Neural crest cell (in vitro differentiated cells): ENCODE data around the gene GMPPA. TPM values are rescaled to one million over a fixed set of nuclear protein-coding genes. Genes with fewer than 3 reads are reported as not detected.

ENCODE experiments used
- DNase-seq: peaks from one replicate; pipeline ENCODE4 v3.0.0; 2021; ENCODE audit warnings: low read depth, mixed read lengths, low spot score
- H3K27ac Mint-ChIP-seq: one replicate; pipeline ENCODE4 v1.8.0; 2021; ENCODE audit warnings: mild to moderate bottlenecking, mixed read lengths; ENCODE audit not compliant: unreplicated experiment
- H3K27me3 Mint-ChIP-seq: 2 replicates; pipeline ENCODE4 v1.8.0; 2021; ENCODE audit warnings: low read depth, mild to moderate bottlenecking, mixed read lengths
- H3K36me3 Mint-ChIP-seq: 2 replicates; pipeline ENCODE4 v1.8.0; 2021; ENCODE audit warnings: low read depth, mild to moderate bottlenecking, mixed read lengths
- H3K4me1 Mint-ChIP-seq: 2 replicates; pipeline ENCODE4 v1.8.0; 2021; ENCODE audit warnings: mixed read lengths
- H3K4me3 Mint-ChIP-seq: one replicate; pipeline ENCODE4 v1.8.0; 2021; ENCODE audit warnings: mild to moderate bottlenecking, mixed read lengths
- H3K9me3 Mint-ChIP-seq: 2 replicates; pipeline ENCODE4 v1.8.0; 2021; ENCODE audit warnings: mixed read lengths
- CTCF ChIP-seq: fragments of 200-600 bp; sonication (generic); conservative IDR thresholded peaks from 2 replicates; pipeline ENCODE4 v1.5.0; 2021; ENCODE audit warnings: antibody characterized with exemption, mild to moderate bottlenecking
- total RNA-seq: library from RNA; stranded (reverse); gene quantifications from 2 replicates; pipeline ENCODE4 v1.2.1, GENCODE V29; 2021

Gene GMPPA
- total RNA-seq, 1 donor from 2014 or later: 26.1 TPM

- peak; percentile 59 for DNase-seq
- no peaks in the 10 kb centered on the region for H3K27me3 Mint-ChIP-seq
- no peak for TF ChIP-seq CTCF
- no peaks in the 10 kb centered on the region for H3K9me3 Mint-ChIP-seq
- H3K27ac Mint-ChIP-seq: no peak overlapping the region
- H3K36me3 Mint-ChIP-seq: no peaks in the 10 kb centered on the region
- peak overlapping the region; percentile 34 for H3K4me3 Mint-ChIP-seq
- H3K4me1 Mint-ChIP-seq: peaks cover 16% of the 10 kb centered on the region
Observed at GRCh38 chr2:219460424-219460926, 38.2 kb upstream of the GMPPA start.

DNA sequence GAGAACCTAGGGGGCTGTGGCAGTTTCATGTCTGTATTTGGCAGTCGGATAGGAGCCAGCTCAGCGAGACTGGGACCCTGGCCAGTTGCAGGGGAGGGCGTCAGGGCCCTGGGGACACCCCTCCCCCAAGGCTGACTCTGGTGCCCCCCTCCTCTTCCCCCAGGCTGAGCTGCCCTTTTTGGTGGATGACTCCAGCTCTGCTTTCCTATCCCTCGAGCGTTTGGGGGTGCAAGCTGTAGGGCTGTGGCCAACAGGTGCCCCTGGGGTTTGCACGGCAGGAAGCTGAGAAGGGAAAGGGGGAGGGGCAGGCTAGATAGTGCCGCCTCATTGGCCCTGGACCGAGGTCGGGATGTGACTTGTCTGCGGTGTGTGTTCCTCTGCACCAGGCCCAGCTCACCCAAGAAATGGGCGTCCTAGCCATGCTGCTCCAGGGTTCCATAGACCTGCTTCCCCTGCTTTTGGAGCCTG lies 37.6 kb upstream of the GMPPA start:
- no peak overlapping the region for H3K27ac Mint-ChIP-seq
- no peaks in the 10 kb centered on the region for H3K9me3 Mint-ChIP-seq
- TF ChIP-seq CTCF: no peak
- no peaks in the 10 kb centered on the region for H3K27me3 Mint-ChIP-seq
- H3K4me1 Mint-ChIP-seq: peaks cover 16% of the 10 kb centered on the region
- H3K4me3 Mint-ChIP-seq: no peak overlapping the region
- no peak for DNase-seq
- no peaks in the 10 kb centered on the region for H3K36me3 Mint-ChIP-seq

DNA sequence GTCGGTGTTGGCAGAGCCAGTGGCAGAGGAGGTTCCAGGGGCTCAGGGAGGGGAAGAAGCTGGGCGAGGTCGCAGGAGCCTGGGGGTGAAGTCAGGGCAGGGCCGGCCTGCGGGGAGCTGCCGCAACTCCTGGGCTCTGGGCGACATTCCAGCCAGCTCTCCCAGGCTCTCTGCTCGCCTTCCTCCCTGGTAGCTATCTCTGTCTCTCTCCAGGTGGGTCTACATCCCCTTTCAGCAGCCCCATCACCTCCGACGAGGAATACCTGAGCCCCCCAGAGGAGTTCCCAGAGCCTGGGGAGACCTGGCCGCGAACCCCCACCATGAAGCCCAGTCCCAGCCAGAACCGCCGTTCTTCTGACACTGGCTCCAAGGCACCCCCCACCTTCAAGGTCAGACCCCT lies 37.0 kb upstream of the GMPPA start:
- TF ChIP-seq CTCF: no peak
- H3K4me3 Mint-ChIP-seq: no peak overlapping the region
- peaks cover 16% of the 10 kb centered on the region for H3K4me1 Mint-ChIP-seq
- no peak overlapping the region for H3K27ac Mint-ChIP-seq
- no peaks in the 10 kb centered on the region for H3K27me3 Mint-ChIP-seq
- no peaks in the 10 kb centered on the region for H3K36me3 Mint-ChIP-seq
- no peaks in the 10 kb centered on the region for H3K9me3 Mint-ChIP-seq
- no peak for DNase-seq

GRCh38 chr2:219462349-219462748 lies 36.3 kb upstream of the GMPPA start:
- Mint-ChIP-seq H3K36me3 (no peaks in the 10 kb centered on the region), H3K4me3 (no peak overlapping the region), H3K27me3 (no peaks in the 10 kb centered on the region), H3K9me3 (no peaks in the 10 kb centered on the region), H3K27ac (no peak overlapping the region), H3K4me1 (peaks cover 16% of the 10 kb centered on the region)
- DNase-seq: no peak
- no peak for TF ChIP-seq CTCF

GRCh38 chr2:219464286-219465032 lies 34.2 kb upstream of the GMPPA start:
- Mint-ChIP-seq H3K4me3 (no peak overlapping the region), H3K36me3 (no peaks in the 10 kb centered on the region), H3K4me1 (peaks cover 7% of the 10 kb centered on the region), H3K27me3 (no peaks in the 10 kb centered on the region), H3K9me3 (no peaks in the 10 kb centered on the region), H3K27ac (no peak overlapping the region)
- no peak for DNase-seq
- no peak for TF ChIP-seq CTCF
